NCI-H1417 treated with DMSO at 0.1 percent for 48 hours (cell line): Measurements from ENCODE around the gene DOCK6.

Source experiments
- DNase-seq: peaks from one replicate; lab custom pipeline; 2025; lab: John Stamatoyannopoulos, UW

DOCK6 gene

DNA sequence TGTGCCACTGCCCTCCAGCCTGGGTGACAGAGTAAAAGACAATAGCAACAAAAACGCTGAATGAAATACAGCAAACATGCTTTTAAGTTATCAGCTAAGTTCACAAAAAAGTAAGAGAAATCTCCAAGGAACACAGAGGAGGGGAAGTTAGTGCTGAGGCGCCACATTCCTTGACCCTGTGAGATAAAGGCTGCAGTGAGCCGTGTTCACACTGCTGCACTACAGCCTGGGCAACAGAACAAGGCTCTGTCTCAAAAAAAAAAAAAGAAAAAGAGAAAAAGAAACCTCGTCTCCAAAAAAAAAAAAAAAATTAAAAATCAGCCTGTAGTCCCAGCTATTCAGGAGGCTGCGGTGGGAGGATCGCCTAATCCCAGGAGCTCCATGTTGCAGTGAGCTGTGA is 16.3 kb upstream of the DOCK6 start:
- DNase-seq: no peak

GRCh38 chr19:11274533-11275086 is 12.3 kb upstream of the DOCK6 start:
- DNase-seq: no peak

DNA sequence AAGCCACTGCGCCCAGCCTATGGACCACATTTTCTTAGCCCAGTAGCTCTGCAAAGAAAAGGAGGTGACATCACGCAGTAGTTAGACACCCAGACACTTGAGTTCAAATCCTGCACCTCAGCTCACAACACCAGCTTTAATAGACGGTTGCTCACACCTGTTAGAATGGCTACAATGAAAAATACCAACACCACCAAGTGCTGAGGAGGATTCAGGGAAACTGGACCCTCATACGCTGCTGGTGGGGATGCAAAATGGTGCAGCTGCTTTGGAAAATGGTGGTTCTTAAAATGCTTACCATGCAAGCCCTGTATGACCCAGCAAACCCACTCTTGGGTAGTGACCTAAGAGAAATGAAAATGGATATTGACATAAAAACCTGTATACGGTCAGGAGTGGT is 11.7 kb upstream of the DOCK6 start:
- DNase-seq: no peak

DNA sequence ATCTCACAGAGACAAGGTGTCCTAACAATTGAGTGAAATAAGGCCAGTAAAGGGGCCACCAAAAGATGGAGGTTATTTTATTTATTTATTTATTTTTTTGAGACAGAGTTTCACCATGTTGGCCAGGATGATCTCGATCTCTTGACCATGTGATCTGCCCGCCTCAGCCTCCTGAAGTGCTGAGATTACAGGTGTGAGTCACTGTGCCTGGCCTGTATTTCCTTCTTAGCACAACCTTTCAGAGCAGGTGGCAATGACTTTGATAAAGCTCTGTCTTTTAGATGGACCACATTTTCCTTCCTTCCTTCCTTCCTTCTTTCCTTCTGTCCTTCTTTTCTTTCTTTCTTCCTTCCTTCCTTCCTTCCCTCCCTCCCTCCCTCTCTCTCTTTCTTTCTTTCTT is 11.0 kb upstream of the DOCK6 start:
- no peak for DNase-seq

DNA sequence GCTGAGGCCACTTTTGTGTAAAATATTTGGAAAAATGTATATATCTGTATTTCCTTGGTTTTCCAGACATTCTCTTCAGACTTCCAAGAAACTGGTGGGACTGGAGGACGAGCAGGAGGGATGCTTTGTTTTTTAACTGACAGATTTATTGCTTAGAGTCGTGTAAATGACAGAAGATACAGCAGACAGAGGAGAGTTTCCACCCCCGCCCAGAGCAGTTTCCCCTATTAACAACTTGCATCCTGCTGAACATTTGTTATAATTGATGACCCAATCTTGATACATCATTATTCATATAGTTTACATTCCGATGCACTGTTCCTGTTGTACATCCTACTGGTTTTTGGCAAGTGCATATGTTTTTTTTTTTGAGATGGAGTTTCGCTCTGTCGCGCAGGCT is 7.1 kb upstream of the DOCK6 start:
- no peak for DNase-seq

GRCh38 chr19:11268783-11269267 is 6.5 kb upstream of the DOCK6 start:
- no peak for DNase-seq

- no peak for DNase-seq
Measured at GRCh38 chr19:11267316-11268085, 5.2 kb upstream of the DOCK6 start.

DNA sequence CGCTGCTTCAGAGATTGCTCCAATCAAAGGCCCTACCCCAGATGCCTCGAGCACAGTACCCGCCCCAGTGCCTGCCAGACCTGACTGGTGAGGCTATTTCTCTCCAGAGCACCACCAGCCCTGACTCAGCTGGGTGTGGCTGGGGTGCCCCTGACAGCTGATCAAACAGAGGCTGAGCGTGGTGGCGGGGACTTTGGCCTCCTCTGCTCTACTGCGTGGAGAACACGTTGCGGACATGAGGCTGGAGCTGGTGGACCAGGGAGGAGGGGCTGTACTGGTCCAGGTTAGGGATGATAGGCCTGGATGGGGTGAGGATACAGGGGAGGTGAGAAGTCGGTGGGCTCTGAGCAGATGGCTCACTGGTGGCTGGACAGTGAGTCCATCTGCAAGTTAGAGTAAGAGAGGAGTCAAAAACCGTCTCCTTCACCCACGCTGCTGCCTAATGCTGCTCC is 3.5 kb upstream of the DOCK6 start:
- DNase-seq: no peak

- no peak for DNase-seq
Measured at GRCh38 chr19:11265177-11265784, 3.0 kb upstream of the DOCK6 start.

DNA sequence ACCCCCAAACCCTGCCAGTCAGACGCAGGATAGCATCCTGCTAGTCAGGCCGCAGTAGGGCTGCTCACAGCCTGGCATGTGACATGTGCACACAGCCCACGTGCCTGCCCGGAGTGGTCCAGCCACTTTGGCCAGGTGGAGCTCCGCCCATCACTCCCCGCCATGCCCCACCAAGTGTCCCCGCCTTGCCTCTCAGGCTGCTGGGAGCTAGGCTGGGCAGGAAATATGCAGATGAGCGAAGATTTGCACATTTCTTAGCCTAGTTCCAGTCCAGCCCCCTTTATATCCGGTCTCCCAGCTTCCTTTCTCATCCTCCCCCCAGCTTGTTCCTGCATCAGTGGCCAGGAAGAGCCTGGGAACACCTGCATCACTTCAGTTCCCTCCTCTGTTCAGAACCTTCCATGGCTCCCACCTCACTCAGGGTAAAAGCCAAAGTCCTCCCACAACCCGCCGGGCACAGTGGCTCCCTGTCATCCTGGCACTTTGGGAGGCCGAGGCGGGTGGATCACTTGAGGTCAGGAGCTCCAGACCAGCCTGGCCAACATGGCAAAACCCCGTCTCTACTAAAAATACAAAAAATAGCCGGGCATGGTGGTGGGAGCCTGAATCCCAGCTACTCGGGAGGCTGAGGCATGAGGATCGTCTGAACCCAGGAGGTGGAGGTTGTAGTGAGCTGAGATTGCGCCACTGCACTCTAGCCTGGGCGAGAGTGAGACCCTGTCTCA is 2.3 kb upstream of the DOCK6 start:
- DNase-seq: no peak

GRCh38 chr19:11263726-11264125 is 1.4 kb upstream of the DOCK6 start:
- no peak for DNase-seq

GRCh38 chr19:11261431-11261970 is 823 bp downstream of the DOCK6 start:
- no peak for DNase-seq

- DNase-seq: no peak
Measured at GRCh38 chr19:11260996-11261395, 1.3 kb downstream of the DOCK6 start.

DNA sequence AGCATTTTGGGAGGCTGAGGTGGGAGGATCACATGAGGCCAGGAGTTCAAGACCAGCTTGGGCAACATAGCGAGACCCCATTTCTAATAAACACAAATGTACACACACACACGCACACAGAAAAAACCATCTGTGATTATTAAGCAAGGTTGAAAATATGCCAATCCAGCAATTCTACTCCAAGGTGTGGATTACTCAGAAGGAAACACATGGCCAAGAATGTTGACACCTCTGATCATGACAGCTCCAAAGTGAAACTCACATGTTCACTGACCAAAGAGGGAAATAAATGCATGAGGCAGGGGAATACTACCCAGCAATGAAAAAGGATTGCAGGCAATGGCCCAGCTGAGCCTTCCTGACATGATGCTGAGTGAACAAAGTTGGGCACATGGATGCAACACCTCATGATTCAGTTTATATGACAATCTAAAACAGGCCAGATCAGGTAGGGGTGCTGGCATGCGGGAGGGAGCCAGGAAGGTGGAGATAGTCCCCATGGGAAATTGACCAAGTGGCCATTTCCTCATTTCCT is 4.4 kb downstream of the DOCK6 start:
- no peak for DNase-seq

DNA sequence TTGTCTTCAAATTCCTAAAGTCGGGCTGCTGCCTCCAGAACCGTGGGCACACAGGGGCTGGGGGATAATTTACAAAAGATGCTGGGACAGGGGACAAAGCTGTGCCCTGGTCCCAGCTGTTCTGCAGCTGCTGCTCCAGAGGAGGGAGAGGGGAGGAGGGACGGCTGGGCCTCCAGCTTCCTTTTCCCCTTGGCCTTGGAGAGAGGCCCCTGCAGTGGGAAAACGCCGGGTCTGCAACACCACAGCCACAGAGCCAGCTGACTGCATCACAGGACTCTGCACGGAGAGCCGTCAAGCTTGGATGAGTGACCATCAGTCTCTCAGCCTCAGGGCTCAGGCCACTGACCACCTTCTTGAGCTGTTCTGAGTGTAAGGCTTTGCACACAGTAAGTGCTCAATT is 6.1 kb downstream of the DOCK6 start:
- no peak for DNase-seq

DNA sequence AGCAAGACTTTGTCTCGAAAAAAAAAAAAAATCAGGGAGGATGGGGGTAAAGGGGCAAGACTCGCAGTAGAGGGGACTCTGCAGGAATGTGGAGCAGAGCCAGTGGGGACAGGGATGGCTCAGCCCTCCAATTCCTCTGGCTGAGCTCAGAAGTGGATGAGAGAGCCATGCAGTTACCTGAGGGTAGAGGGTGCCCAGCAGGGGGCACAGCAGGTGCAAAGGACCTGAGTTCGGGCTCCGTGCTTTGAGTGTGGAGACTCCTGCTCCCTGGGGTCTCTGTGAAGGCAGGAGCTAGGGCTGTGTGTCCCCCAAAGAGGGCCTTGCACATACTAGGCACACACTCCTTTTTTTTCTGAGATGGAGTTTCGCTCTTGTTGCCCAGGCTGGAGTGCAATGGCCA is 7.7 kb downstream of the DOCK6 start:
- DNase-seq: no peak

DNA sequence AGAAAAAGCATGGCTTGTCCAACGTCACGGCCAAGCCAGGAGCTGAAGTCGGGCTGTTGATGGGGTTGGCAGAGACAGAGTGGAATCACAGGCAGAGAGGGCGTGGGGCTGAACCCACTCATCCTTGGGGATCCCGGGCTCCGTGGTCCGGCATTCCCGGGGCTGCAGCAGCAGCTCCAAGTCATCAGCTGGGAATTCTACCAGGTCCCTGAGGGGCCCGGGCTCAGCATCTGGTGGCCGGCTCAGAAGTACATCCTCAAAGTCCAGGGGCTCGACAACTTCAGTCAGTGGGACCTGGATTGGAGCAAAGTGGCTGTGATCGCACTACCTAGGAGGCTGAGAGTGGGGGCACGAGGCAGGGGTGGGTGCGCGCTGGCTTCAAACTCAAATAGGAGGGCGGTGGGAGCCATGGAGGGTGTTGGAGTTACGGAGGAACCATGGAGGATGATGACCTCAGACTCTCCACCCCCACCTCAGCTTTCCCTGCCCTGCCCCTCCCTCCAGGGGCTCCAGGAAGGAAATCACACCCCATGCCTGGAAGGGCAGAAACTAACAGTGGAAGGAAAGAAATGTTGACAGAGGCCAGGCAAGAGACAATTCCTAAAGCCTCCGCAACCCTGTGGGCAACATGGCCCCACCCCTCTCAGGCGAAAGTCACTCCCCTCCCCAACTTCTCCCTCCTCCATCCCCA is 9.5 kb downstream of the DOCK6 start:
- DNase-seq: no peak

DNA sequence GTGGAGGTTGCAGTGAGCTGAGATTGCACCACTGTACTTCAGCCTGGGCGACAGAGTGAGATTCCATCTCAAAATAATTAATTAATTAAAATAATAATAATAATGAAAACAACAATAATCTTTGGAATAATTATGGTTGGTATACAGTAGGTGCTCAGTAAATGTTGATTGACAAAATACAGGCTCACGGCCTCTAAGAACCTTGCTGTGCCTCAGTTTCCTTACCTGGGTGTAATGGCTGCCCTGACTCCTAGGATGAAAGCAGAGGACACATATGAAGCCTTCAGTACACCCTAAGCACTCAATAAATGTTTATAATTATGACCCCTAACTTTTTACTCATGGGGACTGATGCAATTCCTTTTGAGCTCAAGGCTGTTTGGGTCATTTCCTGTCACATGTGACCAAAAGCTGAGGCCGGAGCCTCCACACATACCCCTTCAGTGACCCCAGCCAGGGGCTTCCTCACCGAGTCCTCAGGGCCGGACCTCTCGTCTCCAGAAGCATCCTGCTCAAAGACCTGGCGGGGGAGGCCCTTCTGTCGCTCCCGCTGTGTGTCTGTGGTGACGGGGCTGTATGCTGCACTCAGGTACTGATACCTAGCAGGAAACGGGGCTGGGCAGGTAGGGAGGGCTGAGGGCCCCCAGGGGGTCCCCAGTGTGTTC is 10.5 kb downstream of the DOCK6 start:
- DNase-seq: no peak

GRCh38 chr19:11251217-11251616 is 11.1 kb downstream of the DOCK6 start:
- no peak for DNase-seq

GRCh38 chr19:11248852-11249251 is 13.5 kb downstream of the DOCK6 start:
- no peak for DNase-seq

GRCh38 chr19:11247934-11248333 is 14.4 kb downstream of the DOCK6 start:
- no peak for DNase-seq
